NCI-H1436 treated with DMSO at 0.1 percent for 48 hours (cell line): ENCODE measurements around the gene CRIP3.

Source experiments
- DNase-seq: peaks from one replicate; lab custom pipeline; 2025; lab: John Stamatoyannopoulos, UW

The CRIP3 gene

DNA sequence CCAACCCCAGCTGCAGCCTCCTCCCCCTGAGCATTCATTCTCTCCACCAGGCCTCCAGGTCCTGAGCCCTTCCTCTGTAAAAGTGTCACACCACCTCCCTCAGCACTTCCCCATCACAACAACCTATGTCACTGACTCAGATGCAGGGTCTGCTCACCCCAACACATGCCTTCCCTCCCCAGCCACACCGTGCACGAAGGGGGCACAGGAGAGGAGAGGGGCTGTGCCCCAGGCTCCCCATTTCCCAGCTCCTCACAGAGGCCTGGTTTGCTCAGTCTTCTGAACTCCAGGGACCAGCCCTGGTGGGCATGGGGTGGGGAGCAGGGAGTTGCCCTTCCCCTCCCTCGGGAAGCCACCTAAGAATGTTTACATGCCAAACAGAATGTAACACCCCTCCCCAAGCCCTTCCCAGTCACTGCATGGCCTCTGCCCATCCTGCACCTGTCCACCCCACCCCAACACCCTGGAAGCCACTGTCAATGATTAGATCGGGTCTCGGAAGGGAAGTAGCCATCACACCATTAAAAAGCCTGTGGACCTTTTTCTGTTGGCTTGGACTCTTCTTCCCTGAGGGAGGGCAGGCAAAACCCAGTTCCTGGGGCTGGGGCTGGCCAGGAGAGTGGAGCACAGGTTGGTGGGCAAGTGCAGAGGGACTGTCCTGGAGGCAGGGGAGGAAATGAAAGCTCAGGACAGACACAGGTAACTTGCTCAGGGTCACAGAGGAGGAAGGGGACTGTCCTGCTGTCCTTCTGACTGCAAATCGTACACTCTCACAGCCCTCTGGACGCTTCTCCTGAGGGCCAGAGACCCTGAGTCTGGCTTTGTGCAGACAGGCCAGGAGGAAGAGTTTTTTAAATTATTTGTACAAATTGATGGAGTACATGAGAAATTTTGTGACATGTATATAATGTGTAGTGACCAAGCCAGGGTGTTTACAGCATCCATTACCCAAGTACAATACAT lies 20.6 kb downstream of the CRIP3 start:
- DNase-seq, result no peak

DNA sequence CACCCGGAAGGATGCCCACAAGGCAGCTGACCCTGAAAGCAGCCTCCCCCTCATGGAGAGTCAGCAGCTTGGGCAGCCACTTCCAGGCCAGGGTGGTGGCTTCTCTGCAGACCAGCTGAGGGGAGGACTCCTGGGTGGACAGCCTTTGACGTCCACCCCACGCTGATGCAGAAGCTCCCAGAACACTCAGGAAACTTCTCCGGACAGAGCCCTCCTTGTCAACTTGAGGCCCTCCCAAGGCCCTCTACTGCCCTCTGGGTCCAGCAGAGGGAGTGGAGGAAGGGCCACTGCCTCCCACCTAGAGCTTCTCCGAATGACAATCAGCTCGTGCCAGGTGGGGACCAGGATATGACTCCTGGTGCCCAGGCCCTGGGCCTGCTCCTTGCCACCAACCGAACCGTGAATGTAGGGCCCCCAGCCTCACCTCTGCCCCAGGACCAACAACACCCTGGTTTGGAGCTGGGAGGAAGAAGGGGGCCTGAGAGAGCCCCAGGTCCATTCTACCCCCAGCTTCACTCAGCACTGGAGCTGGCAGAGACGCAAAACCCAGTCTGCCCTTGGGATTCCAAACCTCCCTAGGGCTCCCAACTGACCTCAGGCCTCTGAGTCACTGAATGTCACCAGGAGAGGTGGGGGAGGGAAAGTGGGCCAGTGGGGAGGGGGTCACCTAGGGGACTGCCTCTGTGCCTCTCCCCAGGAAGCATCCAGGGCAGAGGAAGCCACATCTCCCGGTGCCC lies 21.5 kb downstream of the CRIP3 start:
- DNase-seq, result no peak

DNA sequence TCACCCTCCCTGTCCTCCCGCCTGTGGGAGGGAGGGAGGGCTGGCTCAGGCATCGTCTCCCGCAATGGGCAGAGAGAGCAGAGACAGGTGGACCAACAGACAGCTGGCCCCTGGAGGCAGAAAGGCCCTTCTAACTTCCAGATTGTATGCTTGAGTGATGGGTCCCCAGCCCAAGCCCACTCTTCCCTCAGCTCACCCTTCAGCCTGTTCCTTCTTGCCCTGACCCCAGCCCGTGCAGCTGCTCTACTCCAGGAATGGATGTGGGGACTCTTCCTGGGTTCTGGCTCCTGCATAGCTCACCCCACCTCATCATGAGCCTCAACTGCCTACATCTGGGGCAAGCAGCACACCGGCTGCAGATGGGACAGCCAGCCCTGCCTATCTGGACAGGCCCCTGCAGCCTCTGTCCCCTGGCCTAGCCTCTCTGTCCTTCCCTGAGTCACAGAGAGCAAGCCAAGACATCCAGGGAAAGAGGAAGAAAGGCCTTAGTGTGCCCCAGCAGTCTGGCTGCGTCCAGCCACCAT lies 22.1 kb downstream of the CRIP3 start:
- DNase-seq, result no peak

DNA sequence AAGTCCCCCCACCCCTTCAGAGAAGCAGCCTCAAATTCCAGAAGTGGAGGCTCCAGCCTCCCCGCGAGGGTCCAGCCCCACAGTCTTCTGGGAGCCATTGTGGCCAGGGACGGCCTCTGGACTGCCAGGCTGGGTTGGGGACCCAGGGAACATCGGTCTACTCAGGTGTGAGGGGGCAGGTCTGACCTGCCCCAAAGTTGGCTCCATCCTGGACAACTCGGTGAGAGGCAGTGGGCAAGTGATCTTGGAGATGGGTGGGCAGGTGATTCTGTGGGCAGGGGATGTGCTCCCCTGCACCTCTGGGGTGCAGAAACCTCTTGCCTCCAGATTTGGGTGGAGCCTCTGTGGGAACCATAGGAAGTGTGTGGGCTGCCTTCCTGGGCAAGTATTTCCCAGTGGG lies 22.8 kb downstream of the CRIP3 start:
- no peak for DNase-seq

DNA sequence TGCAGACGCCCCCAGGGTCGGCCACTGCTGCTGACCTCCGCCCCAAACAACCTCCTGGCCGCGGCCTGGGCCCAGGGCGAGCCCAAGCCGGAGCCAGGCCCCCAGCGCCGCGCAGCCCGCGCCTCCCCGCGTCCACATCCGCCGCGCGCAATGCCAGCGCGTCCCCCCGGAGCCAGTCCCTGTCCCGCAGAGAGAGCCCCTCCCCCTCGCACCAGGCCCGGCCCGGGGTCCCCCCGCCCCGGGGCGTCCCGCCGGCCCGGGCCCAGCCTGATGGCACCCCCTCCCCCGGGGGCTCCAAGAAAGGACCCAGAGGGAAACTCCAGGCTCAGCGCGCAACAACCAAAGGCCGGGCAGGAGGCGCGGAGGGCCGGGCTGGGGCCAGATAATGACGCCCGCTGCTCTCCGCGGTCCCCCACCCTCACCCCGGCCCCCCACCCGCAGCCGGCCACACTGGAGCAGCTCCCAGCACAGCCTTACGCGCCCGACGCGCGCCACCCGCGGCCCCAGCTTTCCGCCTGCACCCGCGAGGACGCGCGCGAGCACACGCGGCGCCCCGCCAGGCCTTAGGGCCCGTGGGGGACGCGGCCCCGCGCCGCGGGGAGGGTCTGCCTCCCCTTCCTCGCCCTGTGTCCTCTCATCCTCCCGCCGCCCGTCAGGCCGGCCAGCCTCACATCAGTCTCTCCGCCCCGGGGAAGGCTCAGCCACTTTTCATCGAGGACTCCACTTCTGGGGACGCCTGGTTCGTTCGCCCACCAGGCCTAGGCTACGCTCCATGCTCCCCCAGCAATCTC lies 23.4 kb downstream of the CRIP3 start:
- DNase-seq, result no peak

DNA sequence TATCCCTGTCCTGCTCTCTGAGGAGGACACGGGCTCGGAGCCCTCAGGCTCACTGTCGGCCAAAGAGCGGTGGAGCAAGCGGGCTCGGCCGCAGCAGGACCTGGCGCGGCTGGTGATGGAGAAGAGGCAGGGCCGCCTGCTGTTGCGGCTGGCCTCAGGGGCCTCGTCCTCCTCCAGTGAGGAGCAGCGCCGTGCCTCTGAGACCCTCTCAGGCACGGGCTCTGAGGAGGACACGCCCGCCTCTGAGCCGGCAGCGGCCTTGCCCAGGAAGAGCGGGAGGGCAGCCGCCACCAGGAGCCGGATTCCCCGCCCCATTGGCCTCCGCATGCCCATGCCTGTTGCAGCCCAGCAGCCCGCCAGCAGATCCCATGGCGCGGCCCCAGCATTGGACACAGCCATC lies 24.7 kb downstream of the CRIP3 start:
- no peak for DNase-seq

DNA sequence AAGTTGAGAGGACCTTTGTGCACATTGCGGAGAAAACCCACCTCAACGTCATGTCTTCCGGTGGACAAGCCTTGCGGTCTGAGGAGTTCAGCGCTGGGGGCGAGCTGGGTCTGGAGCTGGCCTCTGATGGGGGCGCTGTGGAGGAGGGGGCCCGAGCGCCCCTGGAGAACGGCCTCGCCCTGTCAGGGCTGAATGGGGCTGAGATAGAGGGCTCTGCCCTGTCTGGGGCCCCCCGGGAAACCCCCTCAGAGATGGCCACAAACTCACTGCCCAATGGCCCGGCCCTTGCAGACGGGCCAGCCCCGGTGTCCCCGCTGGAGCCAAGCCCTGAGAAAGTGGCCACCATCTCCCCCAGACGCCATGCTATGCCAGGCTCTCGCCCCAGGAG lies 25.1 kb downstream of the CRIP3 start:
- DNase-seq, result no peak

DNA sequence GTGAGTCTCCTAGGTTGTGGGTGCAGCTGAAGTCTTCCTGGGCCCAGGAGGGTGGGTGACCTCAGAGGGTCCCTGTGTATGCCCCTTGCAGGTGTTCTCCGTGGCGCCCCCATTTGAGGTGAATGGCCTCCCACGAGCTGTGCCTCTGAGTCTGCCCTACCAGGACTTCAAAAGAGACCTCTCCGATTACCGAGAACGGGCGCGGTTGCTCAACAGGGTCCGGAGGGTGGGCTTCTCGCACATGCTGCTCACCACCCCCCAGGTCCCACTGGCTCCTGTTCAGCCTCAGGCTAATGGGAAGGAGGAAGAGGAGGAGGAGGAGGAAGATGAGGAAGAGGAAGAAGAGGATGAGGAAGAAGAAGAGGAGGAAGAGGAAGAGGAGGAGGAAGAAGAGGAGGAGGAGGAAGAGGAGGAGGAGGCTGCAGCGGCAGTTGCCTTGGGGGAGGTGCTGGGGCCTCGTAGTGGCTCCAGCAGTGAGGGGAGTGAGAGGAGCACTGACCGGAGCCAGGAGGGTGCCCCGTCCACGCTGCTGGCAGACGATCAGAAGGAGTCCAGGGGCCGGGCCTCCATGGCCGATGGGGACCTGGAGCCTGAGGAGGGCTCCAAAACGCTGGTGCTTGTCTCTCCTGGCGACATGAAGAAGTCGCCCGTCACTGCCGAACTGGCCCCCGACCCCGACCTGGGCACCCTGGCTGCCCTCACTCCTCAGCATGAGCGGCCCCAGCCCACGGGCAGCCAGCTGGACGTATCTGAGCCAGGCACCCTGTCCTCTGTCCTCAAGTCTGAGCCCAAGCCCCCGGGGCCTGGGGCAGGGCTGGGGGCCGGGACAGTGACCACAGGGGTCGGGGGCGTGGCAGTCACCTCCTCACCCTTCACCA lies 25.8 kb downstream of the CRIP3 start:
- DNase-seq, result no peak

DNA sequence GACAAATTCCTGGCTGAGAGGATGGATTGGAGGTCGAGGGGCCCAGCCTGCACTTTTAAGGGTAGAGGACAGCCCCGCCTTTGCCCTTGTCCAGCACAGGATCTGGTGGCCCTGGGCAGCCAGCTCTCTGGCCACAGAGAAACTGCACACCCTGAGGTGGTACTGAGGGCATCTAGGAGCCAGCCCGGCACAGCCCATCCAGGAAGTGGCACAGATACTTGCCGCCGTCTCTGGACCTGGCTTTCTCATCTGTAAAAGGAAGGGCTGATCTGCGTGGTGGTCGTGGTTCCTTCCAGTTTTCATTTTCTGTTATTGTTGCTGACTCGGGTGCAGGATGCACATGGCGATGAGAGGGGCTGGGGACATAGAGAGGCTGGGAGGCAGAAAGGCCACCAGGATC lies 26.6 kb downstream of the CRIP3 start:
- DNase-seq, result no peak

DNA sequence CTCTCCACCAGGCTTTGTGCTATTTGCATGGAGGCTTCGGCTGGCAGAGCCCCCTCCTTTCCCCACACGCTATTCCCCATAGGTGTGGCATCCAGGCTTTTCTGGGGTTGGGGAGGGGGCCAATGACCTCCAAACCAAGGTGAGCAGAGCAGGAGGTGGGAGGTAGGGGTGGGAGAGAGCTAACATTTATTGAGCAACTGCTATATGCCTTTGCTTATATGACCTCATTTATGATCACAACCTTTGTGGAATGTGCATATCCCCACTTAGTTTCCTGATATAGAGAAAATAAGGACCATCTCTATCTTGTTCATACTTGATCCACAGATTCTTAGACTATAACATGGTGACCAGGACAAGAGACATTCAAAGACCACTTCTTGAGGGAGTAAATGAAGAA lies 28.4 kb downstream of the CRIP3 start:
- no peak for DNase-seq

DNA sequence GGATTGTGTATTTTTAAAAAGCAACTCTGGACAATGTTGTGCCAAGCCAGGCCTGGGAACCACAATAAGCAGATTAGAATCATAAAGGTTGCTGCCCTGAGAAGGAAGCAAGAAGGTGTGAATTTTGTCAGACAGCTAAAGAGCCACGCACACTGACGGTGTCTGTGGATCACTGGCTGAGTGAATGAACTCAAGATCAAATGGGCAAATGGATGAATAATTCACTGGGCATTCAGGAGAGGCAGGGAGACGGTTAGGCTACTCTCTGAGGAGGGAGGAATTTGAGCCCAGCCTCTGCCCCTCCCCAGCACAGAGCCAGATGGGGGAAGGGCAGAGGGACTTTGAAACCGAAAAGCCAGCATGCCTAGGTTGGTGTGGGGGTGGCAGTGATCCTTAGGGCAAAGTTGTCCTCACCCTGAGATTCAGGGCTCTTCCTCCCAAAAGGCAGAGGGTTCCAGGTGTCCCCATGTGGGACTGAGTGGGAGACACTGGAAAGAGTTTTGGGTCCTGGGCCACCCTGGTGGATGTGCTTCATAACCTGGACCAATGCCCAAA lies 30.0 kb downstream of the CRIP3 start:
- no peak for DNase-seq

DNA sequence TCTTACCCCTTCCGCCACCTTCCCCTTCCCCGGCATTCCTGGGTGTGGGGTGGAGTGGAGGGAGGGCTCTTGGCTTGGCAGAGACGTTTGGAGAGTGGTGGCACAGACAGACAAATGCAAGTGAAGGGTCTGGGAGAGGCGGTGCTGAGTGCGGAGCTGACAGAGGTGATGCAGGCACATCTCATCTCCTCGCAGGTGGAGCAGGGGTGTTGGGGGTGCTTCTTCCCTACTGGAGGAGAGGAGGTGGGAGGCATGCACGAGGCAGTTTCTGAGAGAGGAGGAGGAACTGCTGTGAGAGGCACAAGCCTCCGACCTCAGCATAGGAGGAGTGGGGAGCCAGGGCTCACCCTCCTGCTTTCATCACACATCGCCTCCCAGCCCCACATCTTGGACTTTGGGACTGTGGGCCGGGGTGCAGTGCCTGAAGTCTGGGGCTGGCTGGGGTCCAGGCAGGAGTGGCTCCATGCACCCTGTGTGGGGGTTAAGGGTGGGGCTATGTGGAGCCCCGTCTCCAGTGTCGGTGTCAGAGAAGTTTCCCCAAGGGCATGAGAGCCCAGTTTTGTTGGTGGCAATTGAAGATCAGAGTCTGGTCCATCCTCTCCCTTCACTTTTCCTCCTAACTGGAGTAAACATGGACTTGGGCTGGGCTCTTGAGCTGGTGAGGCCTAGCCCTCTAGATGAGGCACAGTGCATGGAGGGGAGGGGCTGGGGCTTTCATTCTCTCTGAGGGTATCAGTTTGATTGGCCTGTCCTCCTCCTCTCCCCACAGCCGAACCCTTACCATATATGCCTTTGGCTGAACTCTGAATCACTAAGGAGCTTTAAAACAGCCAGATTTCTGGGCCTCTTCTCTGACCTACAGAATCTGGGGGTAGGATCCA lies 30.7 kb downstream of the CRIP3 start:
- no peak for DNase-seq

DNA sequence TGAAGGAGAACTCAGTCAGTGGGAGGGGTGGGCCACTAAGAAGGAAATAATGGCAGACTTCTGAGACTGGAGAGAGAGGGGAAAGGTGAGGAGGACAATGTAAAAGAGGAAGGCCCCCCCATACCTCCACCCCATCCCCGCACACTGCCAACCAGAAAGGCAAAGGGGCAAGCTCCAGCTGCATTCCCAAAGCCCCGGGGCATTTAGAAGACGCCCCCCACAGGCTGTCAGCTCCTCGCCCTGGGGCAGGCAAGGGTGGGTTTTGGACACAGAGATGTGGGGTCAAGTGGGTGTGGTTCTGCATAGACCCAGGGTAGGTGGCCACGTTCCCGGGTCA lies 31.4 kb downstream of the CRIP3 start:
- no peak for DNase-seq

DNA sequence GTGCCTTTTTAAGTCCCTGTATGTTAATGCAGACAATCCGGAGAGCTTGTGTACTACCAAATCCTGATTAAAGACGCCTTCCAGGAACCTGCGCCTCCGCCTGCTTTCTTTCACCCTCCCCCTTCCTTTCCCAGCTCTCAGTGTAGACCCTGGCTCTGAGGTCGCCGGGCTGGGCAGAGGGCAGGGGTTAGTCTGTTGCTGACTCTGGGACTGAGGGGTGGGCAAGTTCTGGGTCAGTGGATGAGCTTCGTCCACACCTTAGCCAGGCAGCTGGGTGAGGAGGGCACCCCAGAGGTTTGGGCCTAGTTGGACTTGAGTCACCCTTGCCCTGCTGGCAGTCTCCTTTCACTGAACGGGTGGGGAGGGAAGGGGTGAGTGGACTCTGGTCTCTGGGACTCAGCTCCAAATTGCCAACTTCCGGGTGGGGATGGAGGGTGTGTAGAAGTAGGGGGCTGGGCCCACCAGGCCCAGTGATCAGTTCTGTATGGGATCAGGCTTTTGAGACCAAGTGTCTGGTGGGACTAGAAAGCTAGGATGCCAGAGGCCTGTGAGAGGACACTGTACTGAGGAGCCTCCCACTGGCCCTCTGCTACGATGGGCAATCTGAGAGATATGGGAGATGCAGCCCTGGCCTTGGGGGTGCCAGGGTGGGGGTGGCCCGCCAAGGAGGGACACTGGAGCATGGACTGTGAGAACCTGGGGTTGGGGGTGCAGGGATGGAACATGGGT lies 31.9 kb downstream of the CRIP3 start:
- no peak for DNase-seq

DNA sequence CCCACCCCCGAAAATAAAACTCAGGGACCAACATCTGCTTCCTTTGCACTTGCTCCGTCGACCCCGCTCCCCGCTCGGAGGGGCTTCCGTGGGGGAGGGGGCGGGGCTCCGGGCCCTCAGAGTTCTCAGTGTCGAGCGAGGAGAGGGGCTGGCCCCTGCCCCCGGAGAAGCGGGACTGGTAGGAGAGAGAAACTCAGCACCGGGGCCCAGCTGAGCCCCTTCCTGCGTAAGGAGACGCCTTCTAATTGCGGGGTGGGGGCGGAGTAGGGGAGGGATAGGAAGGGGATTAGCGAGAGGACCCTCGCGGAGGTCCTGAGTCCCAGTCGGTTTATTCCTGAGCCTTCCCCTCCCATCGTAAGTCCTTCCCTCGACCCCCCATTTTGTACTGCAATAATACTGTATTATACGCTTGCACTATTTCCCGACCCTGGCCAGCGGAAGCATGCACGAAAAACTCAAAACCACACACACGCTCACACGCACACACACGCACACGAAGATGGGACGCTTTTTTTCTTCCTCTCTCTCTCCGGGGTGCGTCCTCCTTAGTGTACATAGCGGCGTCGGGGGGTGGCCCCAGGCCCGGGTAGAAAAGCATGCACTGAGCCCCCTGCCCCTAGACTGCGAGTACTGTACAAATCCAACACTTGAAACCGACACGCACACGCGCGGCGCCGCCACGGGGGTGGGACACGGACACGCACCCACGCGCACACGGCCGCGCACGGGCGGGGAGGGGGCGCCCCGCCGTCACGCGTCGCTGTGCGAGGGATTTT lies 32.6 kb downstream of the CRIP3 start:
- DNase-seq, result no peak

DNA sequence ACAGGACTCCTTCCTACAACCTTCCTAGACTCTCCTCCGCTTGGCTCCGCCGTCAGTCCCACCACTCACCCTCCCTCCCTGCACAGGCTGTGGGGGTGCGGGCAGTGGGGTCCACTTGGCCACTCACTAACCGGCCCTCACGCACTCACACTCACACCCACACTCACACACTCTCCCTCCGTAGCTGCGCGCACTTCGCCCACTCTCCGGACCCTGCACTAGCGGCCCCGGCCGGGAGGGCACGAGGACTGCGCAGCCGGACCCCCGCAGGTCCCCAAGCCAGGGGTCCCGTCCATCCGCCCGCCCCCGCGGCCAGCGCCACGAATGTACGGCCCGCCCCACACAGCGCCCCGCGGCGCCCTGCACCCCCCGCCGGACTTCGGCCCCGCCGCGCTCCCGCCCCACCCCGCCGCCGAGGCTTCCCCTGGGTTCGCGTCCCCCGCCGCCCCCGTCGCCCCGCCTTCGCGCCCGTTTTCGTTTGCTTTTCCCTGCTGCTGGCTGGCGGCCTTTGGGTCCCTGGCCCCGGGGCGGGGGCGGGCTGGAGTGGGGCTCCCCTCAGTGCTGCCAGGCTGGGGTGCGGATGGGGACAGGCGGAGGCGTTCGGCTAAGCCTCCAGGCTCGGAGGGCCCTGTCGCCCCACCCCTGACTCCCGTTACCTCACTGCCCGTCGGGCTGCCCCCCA lies 33.6 kb downstream of the CRIP3 start:
- no peak for DNase-seq

DNA sequence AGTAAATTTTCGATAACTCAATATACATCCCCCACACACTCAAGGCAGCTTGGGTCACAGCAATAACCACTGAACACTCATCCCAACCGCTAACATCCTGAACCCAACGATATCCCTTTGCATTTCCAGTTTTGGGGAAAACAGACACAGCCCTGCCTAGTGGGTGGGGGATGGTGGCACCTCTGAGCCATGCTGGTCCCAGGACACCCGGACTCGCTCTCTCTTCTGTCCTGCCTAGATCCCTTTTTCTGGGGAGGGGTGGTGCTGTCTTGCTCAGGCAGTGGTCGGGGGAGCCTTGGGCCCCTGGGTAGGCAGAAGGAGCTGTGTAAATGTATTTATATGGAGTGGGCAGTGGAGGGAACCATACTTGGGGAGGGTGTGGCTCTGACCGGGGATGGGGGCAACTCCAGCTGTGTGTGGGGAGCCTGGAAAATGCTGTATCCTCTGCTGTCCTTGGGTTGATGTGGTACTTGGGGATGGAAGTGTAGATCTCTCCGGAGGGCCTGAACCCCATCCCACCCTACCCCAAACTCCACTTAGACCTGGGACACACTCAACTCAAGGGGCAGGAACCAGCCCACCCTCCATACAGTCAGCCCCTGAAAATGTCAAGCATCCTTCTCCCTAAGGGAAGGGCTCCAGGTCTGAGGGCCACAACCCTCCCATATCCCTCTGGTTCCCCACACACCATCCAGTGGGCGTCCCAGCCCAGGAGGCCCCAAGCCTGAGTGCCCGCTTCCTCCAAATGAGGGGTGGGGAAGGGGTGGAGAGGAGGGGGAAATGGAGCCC lies 34.3 kb downstream of the CRIP3 start:
- DNase-seq, result no peak
